H1 (cell line): ENCODE data around the gene C16orf54. TPM values are rescaled to one million over a fixed set of nuclear protein-coding genes. Genes with fewer than 3 reads are reported as not detected.
A peak's percentile ranks its signal among the peaks of the same experiment; 100 is the strongest.

Experiments
- CTCF ChIA-PET: fragments of 300-600 bp; sonication (Branson Sonifier 250); formaldehyde crosslinking; loops from one replicate; lab custom pipeline; 2021; ENCODE audit not compliant: partially characterized antibody; lab: Charles Lee
- POLR2A ChIA-PET: fragments of 300-600 bp; sonication (Branson Sonifier 250); formaldehyde crosslinking; loops from one replicate; lab custom pipeline; 2021; ENCODE audit warnings: inconsistent platforms; ENCODE audit not compliant: partially characterized antibody; lab: Charles Lee
- DNase-seq, 2 experiments: peaks; one replicate each; pipeline versions ENCODE4 v3.0.0 to v3.0.0-alpha.2; 2010 to 2022; ENCODE audit warnings: low spot score in 2 of 2, low read depth in 1 of 2, mixed read lengths in 1 of 2
- FAIRE-seq: peaks from 2 replicates; lab custom pipeline; 2011; peaks lifted over from hg19 to GRCh38; lab: Jason Lieb, UNC
- H2AFZ ChIP-seq: 2 replicates; pipeline ENCODE4 v1.8.1; 2012; ENCODE audit warnings: low read length, inconsistent platforms
- H2AK5ac ChIP-seq: 2 replicates; pipeline ENCODE4 v1.6.1; 2013; ENCODE audit warnings: low read depth, low read length
- H2BK120ac ChIP-seq: replicated peaks from 2 replicates; pipeline ENCODE3; 2013; ENCODE audit warnings: low read depth, low read length, inconsistent platforms
- H2BK12ac ChIP-seq: 2 replicates; pipeline ENCODE4 v1.6.1; 2013; ENCODE audit warnings: low read depth, low read length
- H2BK15ac ChIP-seq: 2 replicates; pipeline ENCODE4 v1.6.1; 2013; ENCODE audit warnings: low read length
- H2BK20ac ChIP-seq: 2 replicates; pipeline ENCODE4 v1.6.1; 2013; ENCODE audit warnings: low read length
- H2BK5ac ChIP-seq: 2 replicates; pipeline ENCODE4 v1.6.1; 2013; ENCODE audit warnings: low read depth, low read length
- H3K14ac ChIP-seq: 2 replicates; pipeline ENCODE4 v1.6.1; 2013; ENCODE audit warnings: inconsistent platforms; ENCODE audit not compliant: insufficient read length
- H3K18ac ChIP-seq: 2 replicates; pipeline ENCODE4 v1.6.1; 2013; ENCODE audit warnings: low read length; ENCODE audit errors: extremely low read depth
- H3K23ac ChIP-seq: 2 replicates; pipeline ENCODE4 v1.6.1; 2013; ENCODE audit warnings: inconsistent platforms; ENCODE audit not compliant: insufficient read length
- H3K23me2 ChIP-seq: 2 replicates; pipeline ENCODE4 v1.6.1; 2013; ENCODE audit warnings: low read depth, low read length
- H3K27ac ChIP-seq: 2 replicates; pipeline ENCODE4 v1.6.1; 2011; ENCODE audit warnings: low read depth, low read length, inconsistent platforms
- H3K27me3 ChIP-seq, 4 experiments: replicated peaks in 1 of 4; 1 replicate in 1 of 4; 2 replicates in 3 of 4; pipeline versions ENCODE4 v1.6.1 to v1.8.1; 2011 to 2013; ENCODE audit warnings: low read length in 3 of 4, mild to moderate bottlenecking in 3 of 4, inconsistent platforms in 2 of 4, mixed read lengths in 2 of 4, moderate library complexity in 1 of 4; ENCODE audit not compliant: control insufficient read depth in 3 of 4, insufficient read depth in 3 of 4; ENCODE audit errors: extremely low read depth in 1 of 4
- H3K36me3 ChIP-seq, 4 experiments: 2 replicates each; pipeline versions ENCODE4 v1.6.1 to v1.8.1; 2011 to 2013; ENCODE audit warnings: mild to moderate bottlenecking in 4 of 4, low read length in 3 of 4, moderate library complexity in 2 of 4, control low read depth in 1 of 4, inconsistent platforms in 1 of 4; ENCODE audit not compliant: insufficient read depth in 4 of 4, control insufficient read depth in 2 of 4
- H3K4ac ChIP-seq: replicated peaks from 2 replicates; pipeline ENCODE3; 2013; ENCODE audit warnings: low read length, low read depth, mixed read lengths, inconsistent platforms; ENCODE audit not compliant: insufficient read length
- H3K4me1 ChIP-seq, 4 experiments: replicated peaks in 1 of 4; 1 replicate in 1 of 4; 2 replicates in 3 of 4; pipeline versions ENCODE4 v1.6.1 to v1.8.1; 2011 to 2013; ENCODE audit warnings: low read length in 3 of 4, inconsistent platforms in 2 of 4, mixed read lengths in 1 of 4; ENCODE audit not compliant: insufficient read depth in 4 of 4, control insufficient read depth in 3 of 4
- H3K4me2 ChIP-seq, 2 experiments: 2 replicates each; pipeline versions ENCODE4 v1.6.1 to v1.8.1; 2011 to 2013; ENCODE audit warnings: low read depth in 2 of 2, low read length in 2 of 2, control low read depth in 1 of 2, inconsistent platforms in 1 of 2, mild to moderate bottlenecking in 1 of 2; ENCODE audit not compliant: insufficient read depth in 1 of 2
- H3K4me3 ChIP-seq, 4 experiments: fragments of 200-600, 300-600 bp in 1 of 4; sonication (generic), shearing (Covaris generic), sonication (Bioruptor Twin) in 1 of 4; 2 replicates each; pipeline versions ENCODE4 v1.5.1 to v1.8.1; 2011 to 2016; ENCODE audit warnings: low read length in 4 of 4, low read depth in 3 of 4, control low read depth in 2 of 4, inconsistent platforms in 2 of 4, mild to moderate bottlenecking in 2 of 4, mixed read lengths in 1 of 4, moderate library complexity in 1 of 4; ENCODE audit not compliant: insufficient read depth in 2 of 4; ENCODE audit errors: extremely low read depth in 1 of 4
- H3K56ac ChIP-seq: replicated peaks from 2 replicates; pipeline ENCODE3; 2013; ENCODE audit warnings: low read depth, mild to moderate bottlenecking, mixed read lengths, low read length, inconsistent platforms; ENCODE audit not compliant: insufficient read length
- H3K79me1 ChIP-seq: 2 replicates; pipeline ENCODE4 v1.6.1; 2013; ENCODE audit warnings: low read depth, low read length, control low read depth
- H3K79me2 ChIP-seq, 2 experiments: 2 replicates each; pipeline versions ENCODE4 v1.6.1 to v1.8.1; 2012 to 2013; ENCODE audit warnings: low read length in 2 of 2, mild to moderate bottlenecking in 2 of 2, inconsistent platforms in 1 of 2; ENCODE audit not compliant: insufficient read depth in 2 of 2, control insufficient read depth in 1 of 2
- H3K9ac ChIP-seq, 4 experiments: replicated peaks in 1 of 4; 1 replicate in 1 of 4; 2 replicates in 3 of 4; pipeline versions ENCODE4 v1.6.1 to v1.8.1; 2011 to 2013; ENCODE audit warnings: low read depth in 3 of 4, low read length in 3 of 4, control low read depth in 2 of 4, mild to moderate bottlenecking in 2 of 4, moderate library complexity in 2 of 4, inconsistent platforms in 1 of 4; ENCODE audit errors: extremely low read depth in 1 of 4
- H3K9me3 ChIP-seq, 2 experiments: 2 replicates each; pipeline versions ENCODE4 v1.6.1 to v1.8.1; 2012 to 2013; ENCODE audit warnings: mild to moderate bottlenecking in 2 of 2, moderate library complexity in 2 of 2, control low read depth in 1 of 2, inconsistent platforms in 1 of 2, low read depth in 1 of 2, low read length in 1 of 2, mixed read lengths in 1 of 2; ENCODE audit not compliant: insufficient read depth in 2 of 2
- H4K20me1 ChIP-seq, 2 experiments: replicated peaks in 1 of 2; 2 replicates each; pipeline versions ENCODE3 to v1.8.1; 2011 to 2013; ENCODE audit warnings: inconsistent platforms in 2 of 2, low read length in 2 of 2, mild to moderate bottlenecking in 1 of 2; ENCODE audit not compliant: insufficient read depth in 2 of 2, control insufficient read depth in 1 of 2
- H4K5ac ChIP-seq: 2 replicates; pipeline ENCODE4 v1.6.1; 2013; ENCODE audit warnings: low read length, low read depth, mixed read lengths, inconsistent platforms; ENCODE audit not compliant: insufficient read length
- H4K8ac ChIP-seq: 2 replicates; pipeline ENCODE4 v1.8.0; 2013; ENCODE audit warnings: mild to moderate bottlenecking, moderate library complexity, low read length, inconsistent platforms; ENCODE audit not compliant: insufficient read depth; ENCODE audit errors: extremely low read depth
- H4K91ac ChIP-seq: replicated peaks from 2 replicates; pipeline ENCODE3; 2013; ENCODE audit warnings: low read length, mixed read lengths, inconsistent platforms; ENCODE audit not compliant: insufficient read length
- CHD2 ChIP-seq: IDR thresholded peaks from 2 replicates; pipeline ENCODE4 v1.6.1; 2012; ENCODE audit warnings: low read length, improper control_type of control experiment
- EGR1 ChIP-seq: IDR thresholded peaks from 2 replicates; pipeline ENCODE4 v1.6.1; 2011; ENCODE audit warnings: low read depth, low read length, borderline replicate concordance
- GTF2F1 ChIP-seq: IDR thresholded peaks from 2 replicates; pipeline ENCODE4 v1.6.1; 2012; ENCODE audit warnings: low read depth, low read length, improper control_type of control experiment, borderline replicate concordance
- MAX ChIP-seq: IDR thresholded peaks from 2 replicates; pipeline ENCODE4 v1.6.1; 2012; ENCODE audit warnings: inconsistent platforms
- PHF8 ChIP-seq: fragments of 200-600 bp; sonication (generic); conservative IDR thresholded peaks from 2 replicates; pipeline ENCODE4 v1.7.1; 2012; ENCODE audit warnings: low read depth, mild to moderate bottlenecking, inconsistent platforms, low read length, moderate library complexity
- RXRA ChIP-seq: IDR thresholded peaks from 2 replicates; pipeline ENCODE4 v1.6.1; 2011; ENCODE audit warnings: low read depth, mild to moderate bottlenecking, low read length, moderate library complexity; ENCODE audit not compliant: insufficient read depth
- SIRT6 ChIP-seq: IDR thresholded peaks from one replicate; pipeline ENCODE4 v1.7.1; 2012; ENCODE audit warnings: low read length, inconsistent platforms
- SP2 ChIP-seq: IDR thresholded peaks from 2 replicates; pipeline ENCODE4 v1.6.1; 2012; ENCODE audit warnings: mild to moderate bottlenecking, low read length, inconsistent platforms
- WGBS, 2 experiments: shearing (Covaris generic) in 1 of 2; methylation state at CpG; one replicate each; pipeline versions ENCODE4 v1.1.6 to v1.1.7; 2013 to 2015; ENCODE audit warnings: low lambda C conversion rate in 2 of 2, mixed read lengths in 2 of 2, inconsistent platforms in 1 of 2, low coverage in 1 of 2, missing lambda C conversion rate in 1 of 2; ENCODE audit not compliant: insufficient replicate concordance in 2 of 2, insufficient coverage in 1 of 2, insufficient read length in 1 of 2; ENCODE audit errors: extremely low coverage in 1 of 2, missing lambda C conversion rate in 1 of 2; 5-methylcytosine and 5-hydroxymethylcytosine counted together
- polyA plus RNA-seq, 7 experiments: library from polyadenylated mRNA; depleted of rRNA in 3 of 7; stranded (reverse) in 5 of 7; unstranded in 2 of 7; fragments of >200 nt in 5 of 7; fragments of 200-250 nt in 2 of 7; gene quantifications; 1 replicate in 5 of 7; 2 replicates in 1 of 7; 4 replicates in 1 of 7; pipeline versions ENCODE4 v1.2.1 to v1.2.3, GENCODE V29; 2011 to 2013; ENCODE audit warnings: missing spikeins in 2 of 7, mixed read lengths in 2 of 7
- total RNA-seq: library from RNA; stranded (reverse); fragmentation: NEBNext Ultra II Directional; extraction: Animal tissue kit (Norgen Biotek cat#: 25700); gene quantifications from 2 replicates; pipeline ENCODE4 v1.2.1, GENCODE V29; 2021

The C16orf54 gene
- total and polyA plus RNA-seq, 2 of the 8 experiments (the other 6 are each of a cell fraction or from before 2014, with no cell fraction given), result not detected

GRCh38 chr16:29726845-29727377, 18.9 kb downstream of the C16orf54 start:
- POLR2A ChIA-PET, result interaction anchor here (0.6 to 26.3 kb wide), 8 partner anchors 8 to 53 kb away, joined by 3 to 490 read pairs (median 4); no protein-coding TSS in a partner anchor
- H4K20me1 ChIP-seq, result peaks cover 2 to 7% of the 10 kb centered on the region in 2 experiments
- no peak overlapping the region for H2BK12ac ChIP-seq
- H2BK120ac ChIP-seq, result no peak overlapping the region
- WGBS, 2 experiments, result 96% methylated on average over 9 of the region's 9 CpGs; no CpG with 5 or more reads in 1 of the 2 experiments
- no peak overlapping the region for H3K4ac ChIP-seq
- H2BK20ac ChIP-seq, result no peak overlapping the region
- no peaks in the 10 kb centered on the region for H3K4me1 ChIP-seq
- no peak for TF ChIP-seq SIRT6
- TF ChIP-seq RXRA, result no peak
- TF ChIP-seq PHF8, result no peak
- no peak for TF ChIP-seq MAX
- TF ChIP-seq EGR1, result no peak
- TF ChIP-seq SP2, result no peak
- no peak for TF ChIP-seq CHD2
- no peak for TF ChIP-seq GTF2F1
- peaks cover 0 to 54% of the 10 kb centered on the region in 2 experiments; a peak in 3 of 4 replicates for H3K79me2 ChIP-seq
- CTCF ChIA-PET, result interaction anchor here (1.0 to 7.4 kb wide), 6 partner anchors 9 to 27 kb away, joined by 3 to 81 read pairs (median 6); no protein-coding TSS in a partner anchor
- no peak overlapping the region for H2BK15ac ChIP-seq
- H3K9ac ChIP-seq, result no peak overlapping the region
- no peak overlapping the region for H3K4me3 ChIP-seq
- no peaks in the 10 kb centered on the region for H3K27me3 ChIP-seq
- no peak overlapping the region for H4K91ac ChIP-seq
- H3K23me2 ChIP-seq, result no peaks in the 10 kb centered on the region
- no peak overlapping the region for H3K56ac ChIP-seq
- no peak overlapping the region for H2AK5ac ChIP-seq
- H3K18ac ChIP-seq, result no peak overlapping the region
- no peak overlapping the region for H4K5ac ChIP-seq
- H3K9me3 ChIP-seq, result no peaks in the 10 kb centered on the region
- no peak overlapping the region for H2BK5ac ChIP-seq
- H3K27ac ChIP-seq, result peak overlapping the region; percentile 22; the same call in 1 of the 2 replicates
- no peak for FAIRE-seq
- no peak overlapping the region for H4K8ac ChIP-seq
- H2AFZ ChIP-seq, result no peak overlapping the region
- DNase-seq, result no peak
- no peak overlapping the region for H3K23ac ChIP-seq
- H3K14ac ChIP-seq, result no peak overlapping the region
- H3K79me1 ChIP-seq, result peaks cover 8% of the 10 kb centered on the region; the same call in 1 of the 2 replicates
- H3K4me2 ChIP-seq, result no peak overlapping the region
- H3K36me3 ChIP-seq, result peaks cover 22 to 68% (median 28%) of the 10 kb centered on the region in 4 experiments
